Measurements from ENCODE around the gene PDCD5.

- TF ChIP-seq CTCF (IDR thresholded peaks at IDR 0.05): no peak
- TF ChIP-seq POLR2A (IDR thresholded peaks at IDR 0.05): no peak
Measured at GRCh38 chr19:32542477-32543108, 38.4 kb upstream of the PDCD5 start.
